ENCODE data around the gene ERBB4. TPM values are rescaled to one million over a fixed set of nuclear protein-coding genes. Genes with fewer than 3 reads are reported as not detected.

Gene ERBB4
- total RNA-seq, 4 donors from 2014 or later, result 0.26 to 13.3 (median 2.4) TPM

DNA sequence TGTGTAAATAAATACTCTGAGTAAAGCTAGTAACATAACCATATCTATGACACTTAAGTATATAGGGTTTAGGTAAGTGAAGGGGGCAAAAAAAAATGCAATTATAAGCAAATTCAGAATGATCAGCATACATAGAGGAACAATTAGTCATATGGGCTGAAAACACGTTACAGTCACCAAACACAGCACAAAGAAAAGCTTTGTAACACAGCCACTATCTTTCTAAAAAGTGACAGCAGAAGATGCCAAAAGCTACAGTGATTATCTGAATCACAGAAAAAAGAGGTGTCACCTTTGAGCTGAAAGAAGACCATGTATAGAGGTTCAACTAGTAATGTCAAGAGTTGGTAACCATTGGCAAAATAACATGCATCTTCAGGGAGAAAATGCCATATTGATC lies 115.5 kb downstream of the ERBB4 start:
- intact Hi-C loops (cut with DNase I; ENCODE audit: low total_unique reads), result no loop called here
- TF ChIP-seq, protein P1, sequence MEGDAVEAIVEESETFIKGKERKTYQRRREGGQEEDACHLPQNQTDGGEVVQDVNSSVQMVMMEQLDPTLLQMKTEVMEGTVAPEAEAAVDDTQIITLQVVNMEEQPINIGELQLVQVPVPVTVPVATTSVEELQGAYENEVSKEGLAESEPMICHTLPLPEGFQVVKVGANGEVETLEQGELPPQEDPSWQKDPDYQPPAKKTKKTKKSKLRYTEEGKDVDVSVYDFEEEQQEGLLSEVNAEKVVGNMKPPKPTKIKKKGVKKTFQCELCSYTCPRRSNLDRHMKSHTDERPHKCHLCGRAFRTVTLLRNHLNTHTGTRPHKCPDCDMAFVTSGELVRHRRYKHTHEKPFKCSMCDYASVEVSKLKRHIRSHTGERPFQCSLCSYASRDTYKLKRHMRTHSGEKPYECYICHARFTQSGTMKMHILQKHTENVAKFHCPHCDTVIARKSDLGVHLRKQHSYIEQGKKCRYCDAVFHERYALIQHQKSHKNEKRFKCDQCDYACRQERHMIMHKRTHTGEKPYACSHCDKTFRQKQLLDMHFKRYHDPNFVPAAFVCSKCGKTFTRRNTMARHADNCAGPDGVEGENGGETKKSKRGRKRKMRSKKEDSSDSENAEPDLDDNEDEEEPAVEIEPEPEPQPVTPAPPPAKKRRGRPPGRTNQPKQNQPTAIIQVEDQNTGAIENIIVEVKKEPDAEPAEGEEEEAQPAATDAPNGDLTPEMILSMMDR (IDR thresholded peaks at IDR 0.05), result no peak
- no peak for TF ChIP-seq POLR2A (IDR thresholded peaks at IDR 0.05)
- H3K27me3 ChIP-seq, result peaks cover 0 to 8% of the 10 kb centered on the region in 2 donors

DNA sequence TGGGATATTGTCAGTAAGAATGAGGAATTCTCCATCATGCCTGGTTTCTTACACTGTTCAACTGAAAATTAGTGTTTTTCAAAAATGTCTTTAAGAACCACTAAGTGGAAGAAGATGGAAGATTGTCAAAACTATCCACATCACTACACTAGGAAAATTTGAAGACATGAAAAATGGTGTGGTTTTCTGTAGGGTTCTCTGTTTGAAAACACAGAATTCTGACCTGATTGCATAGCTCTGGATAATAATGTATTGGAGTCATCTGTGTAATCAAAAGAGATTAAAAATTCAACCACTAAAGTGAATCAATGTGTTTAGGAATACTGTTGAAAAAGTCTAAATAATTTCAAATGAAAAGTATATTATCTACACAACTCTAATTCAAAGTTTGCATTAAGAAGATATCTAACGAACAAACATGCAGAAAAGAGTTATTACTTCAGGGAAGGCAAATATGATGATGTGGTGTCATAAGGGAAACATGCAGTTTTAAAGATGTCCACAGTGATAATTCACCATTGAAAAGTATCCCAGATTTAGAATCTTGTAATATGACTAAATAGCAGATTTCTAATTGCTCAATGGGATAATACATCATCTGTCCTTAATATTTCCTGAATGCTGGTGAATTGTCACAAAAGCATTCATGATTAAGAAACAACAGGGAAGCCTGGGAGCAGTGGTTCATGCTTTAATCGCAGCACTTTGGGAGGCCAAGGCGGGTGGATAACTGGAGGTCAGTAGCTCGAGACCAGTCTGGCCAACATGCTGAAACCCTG lies 116.9 kb downstream of the ERBB4 start:
- no peaks in the 10 kb centered on the region for H3K9me3 ChIP-seq
- H3K4me3 ChIP-seq, result no peak overlapping the region
- H3K27me3 ChIP-seq, result peaks cover 0 to 8% of the 10 kb centered on the region in 2 donors
- no peak overlapping the region for H3K27ac ChIP-seq
- intact Hi-C loops (cut with DNase I; ENCODE audit: low total_unique reads), result no loop called here
- H3K4me1 ChIP-seq, result no peaks in the 10 kb centered on the region
- no peaks in the 10 kb centered on the region for H3K36me3 ChIP-seq
- DNase-seq, result no peak
- TF ChIP-seq POLR2A (IDR thresholded peaks at IDR 0.05), result no peak
- TF ChIP-seq, protein P1 (IDR thresholded peaks at IDR 0.05), result no peak

More for the DNA sequence above, 115.5 kb downstream of the ERBB4 start:
- Histone ChIP-seq H3K4me1 (no peaks in the 10 kb centered on the region), H3K27ac (no peak overlapping the region), H3K4me3 (no peak overlapping the region), H3K36me3 (no peaks in the 10 kb centered on the region), H3K9me3 (no peaks in the 10 kb centered on the region)
- no peak for DNase-seq

DNA sequence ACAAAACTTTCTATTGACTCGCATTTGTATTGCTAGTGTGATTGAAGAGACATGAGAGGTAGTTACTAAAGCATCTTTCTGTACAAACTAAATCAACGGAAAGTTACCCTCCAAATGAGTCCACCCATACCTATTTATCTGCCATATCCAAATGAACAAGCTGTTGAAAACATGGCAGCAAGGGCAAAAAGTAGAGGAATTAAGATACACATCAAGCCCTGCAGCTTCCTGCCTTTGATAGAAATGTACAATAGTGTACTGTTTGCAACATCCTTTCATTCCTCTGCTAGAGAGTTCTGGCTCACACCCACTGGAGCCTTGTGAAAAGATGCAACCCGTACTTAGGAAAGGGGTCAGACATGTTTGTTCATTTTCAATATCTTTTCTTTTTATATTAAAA lies 122.5 kb downstream of the ERBB4 start:
- no peak for TF ChIP-seq POLR2A (IDR thresholded peaks at IDR 0.05)
- TF ChIP-seq, protein P1 (IDR thresholded peaks at IDR 0.05), result no peak
- intact Hi-C loops (cut with DNase I; ENCODE audit: low total_unique reads), result no loop called here
- H3K4me3 ChIP-seq, result no peak overlapping the region
- H3K9me3 ChIP-seq, result no peaks in the 10 kb centered on the region
- no peaks in the 10 kb centered on the region for H3K4me1 ChIP-seq
- DNase-seq, result no peak
- no peak overlapping the region for H3K27ac ChIP-seq
- H3K36me3 ChIP-seq, result no peaks in the 10 kb centered on the region
- H3K27me3 ChIP-seq, result no peaks in the 10 kb centered on the region

DNA sequence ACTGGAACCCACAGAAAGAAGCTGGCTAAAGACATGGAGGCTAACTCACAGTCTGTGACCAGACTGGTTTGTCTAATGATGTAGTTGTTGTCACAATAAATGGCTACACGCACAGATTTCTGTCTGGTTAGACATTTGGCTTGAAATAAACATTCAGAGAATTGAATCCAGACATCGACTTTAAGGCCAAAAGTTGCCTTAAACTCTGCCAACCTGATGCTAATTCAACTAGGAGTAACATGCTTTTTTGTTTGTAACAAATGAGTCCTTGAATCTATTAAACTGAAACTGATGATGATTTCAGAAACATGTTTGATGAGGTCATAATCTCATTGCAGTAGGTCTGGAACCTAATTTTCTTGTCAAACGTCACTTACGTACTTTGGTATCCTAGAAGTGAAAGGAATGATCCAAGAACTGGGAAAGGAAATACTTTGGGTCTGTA lies 123.8 kb downstream of the ERBB4 start:
- no peaks in the 10 kb centered on the region for H3K4me1 ChIP-seq
- H3K9me3 ChIP-seq, result no peaks in the 10 kb centered on the region
- no peaks in the 10 kb centered on the region for H3K36me3 ChIP-seq
- no peaks in the 10 kb centered on the region for H3K27me3 ChIP-seq
- DNase-seq, result no peak
- no peak overlapping the region for H3K27ac ChIP-seq
- TF ChIP-seq, protein P1 (IDR thresholded peaks at IDR 0.05), result no peak
- no peak for TF ChIP-seq POLR2A (IDR thresholded peaks at IDR 0.05)
- no peak overlapping the region for H3K4me3 ChIP-seq
- intact Hi-C loops (cut with DNase I; ENCODE audit: low total_unique reads), result no loop called here

DNA sequence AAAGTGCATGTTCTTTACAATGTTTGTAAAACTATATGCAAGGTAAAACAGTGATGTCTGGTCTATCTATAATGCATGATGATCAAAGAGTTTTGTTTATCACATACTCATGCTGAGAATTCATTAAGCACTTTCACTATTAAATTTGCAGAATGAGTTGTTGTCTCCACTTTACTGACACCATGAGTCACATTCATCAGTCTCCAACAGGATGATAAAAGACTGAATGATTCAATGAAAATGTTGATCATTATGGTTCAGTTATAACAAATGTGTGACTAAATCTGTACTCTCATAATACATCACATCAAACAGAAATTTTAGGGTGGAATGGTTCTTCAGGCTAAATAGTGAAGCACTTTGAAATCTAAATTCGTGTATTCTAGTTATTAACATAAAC lies 129.0 kb downstream of the ERBB4 start:
- no peak overlapping the region for H3K4me3 ChIP-seq
- H3K9me3 ChIP-seq, result no peaks in the 10 kb centered on the region
- no peaks in the 10 kb centered on the region for H3K4me1 ChIP-seq
- intact Hi-C loops (cut with DNase I; ENCODE audit: low total_unique reads), result no loop called here
- H3K36me3 ChIP-seq, result no peaks in the 10 kb centered on the region
- H3K27ac ChIP-seq, result no peak overlapping the region
- no peaks in the 10 kb centered on the region for H3K27me3 ChIP-seq
- TF ChIP-seq POLR2A (IDR thresholded peaks at IDR 0.05), result no peak
- TF ChIP-seq, protein P1 (IDR thresholded peaks at IDR 0.05), result no peak
- DNase-seq, result no peak

Measured in uterus (tissue), 4 donors.